GM12878 (cell line): ENCODE measurements around the gene SFT2D2. TPM values are rescaled to one million over a fixed set of nuclear protein-coding genes. Genes with fewer than 3 reads are reported as not detected.

ENCODE experiments used
- ATAC-seq: fragments of 200-7000 bp; cut with Tn5 transposase; 3 replicates; pipeline ENCODE4 v1.9.1; 2020; ENCODE audit warnings: mild to moderate bottlenecking, moderate library complexity
- BruUV-seq: library from RNA; stranded (reverse); fragments of 400-500 nt; replicated peaks from 2 replicates; lab custom pipeline; 2021; lab: Mats Ljungman, UMichigan
- CTCF ChIA-PET: fragments of 300-600 bp; sonication (Branson Sonifier 250); formaldehyde crosslinking; extraction: SDS; loops from one replicate; lab custom pipeline; 2021; ENCODE audit warnings: inconsistent platforms; lab: Yijun Ruan, JAX
- POLR2A ChIA-PET: fragments of 350-600 bp; formaldehyde crosslinking; extraction: SDS; loops from one replicate; lab custom pipeline; 2021; ENCODE audit warnings: inconsistent platforms; lab: Charles Lee
- RAD21 ChIA-PET: fragments of 300-600 bp; sonication (Branson Sonifier 250); formaldehyde crosslinking; loops from one replicate; lab custom pipeline; 2023; ENCODE audit warnings: antibody characterized with exemption; ENCODE audit not compliant: unreplicated experiment; lab: Charles Lee
- SMC1A ChIA-PET: fragments of 300-600 bp; sonication (Branson Sonifier 250); formaldehyde crosslinking; loops from one replicate; lab custom pipeline; 2023; ENCODE audit not compliant: unreplicated experiment, uncharacterized antibody; lab: Charles Lee
- DNase-seq: peaks from one replicate; pipeline ENCODE4 v3.0.0-alpha.2; 2011; ENCODE audit warnings: low read depth, low spot score
- FAIRE-seq: peaks from 3 replicates; lab custom pipeline; 2011; peaks lifted over from hg19 to GRCh38; lab: Jason Lieb, UNC
- H2AFZ ChIP-seq: 2 replicates; pipeline ENCODE4 v1.6.0; 2011; ENCODE audit warnings: low read depth, low read length, control low read depth; ENCODE audit not compliant: control insufficient read depth
- H3K27ac ChIP-seq: 2 replicates; pipeline ENCODE4 v1.5.1; 2011; ENCODE audit warnings: control low read depth; ENCODE audit not compliant: control insufficient read depth, insufficient read depth
- H3K27me3 ChIP-seq, 2 experiments: replicated peaks in 1 of 2; 2 replicates each; pipeline versions ENCODE4 v1.6.0 to v1.6.1; 2011; ENCODE audit warnings: low read length in 1 of 2; ENCODE audit not compliant: control insufficient read depth in 2 of 2, insufficient read depth in 2 of 2
- H3K36me3 ChIP-seq, 2 experiments: 2 replicates each; pipeline ENCODE4 v1.5.1; 2011; ENCODE audit warnings: low read length in 1 of 2; ENCODE audit not compliant: control insufficient read depth in 2 of 2, insufficient read depth in 2 of 2
- H3K4me1 ChIP-seq: 2 replicates; pipeline ENCODE4 v1.6.1; 2011; ENCODE audit warnings: mild to moderate bottlenecking, low read length, moderate library complexity, mixed read lengths; ENCODE audit not compliant: control insufficient read depth, insufficient read depth
- H3K4me2 ChIP-seq: 2 replicates; pipeline ENCODE4 v1.6.0; 2011; ENCODE audit warnings: control low read depth; ENCODE audit not compliant: control insufficient read depth, insufficient read depth
- H3K4me3 ChIP-seq: fragments of 200-600 bp; sonication (generic); 2 replicates; pipeline ENCODE4 v1.5.1; 2016
- H3K79me2 ChIP-seq: 2 replicates; pipeline ENCODE4 v1.6.0; 2011; ENCODE audit warnings: low read length; ENCODE audit not compliant: control insufficient read depth, insufficient read depth
- H3K9ac ChIP-seq: 2 replicates; pipeline ENCODE4 v1.8.0; 2011; ENCODE audit warnings: low read length, control low read depth, mixed read lengths; ENCODE audit not compliant: control insufficient read depth, insufficient read depth
- H3K9me3 ChIP-seq: replicated peaks from 3 replicates; pipeline ENCODE4 v1.5.1; 2011; ENCODE audit warnings: mild to moderate bottlenecking, low read length; ENCODE audit not compliant: control insufficient read depth, insufficient read depth
- H4K20me1 ChIP-seq: 2 replicates; pipeline ENCODE4 v1.6.0; 2011; ENCODE audit not compliant: control insufficient read depth, insufficient read depth
- CUX1 ChIP-seq: IDR thresholded peaks from 2 replicates; pipeline ENCODE4 v1.6.1; 2012; ENCODE audit warnings: improper control_type of control experiment, low read depth, low read length; ENCODE audit not compliant: insufficient replicate concordance
- EGR1 ChIP-seq, 2 experiments: IDR thresholded peaks; 1 replicate in 1 of 2; 2 replicates in 1 of 2; pipeline ENCODE4 v1.6.1; 2011 to 2012; ENCODE audit warnings: low read depth in 2 of 2, low read length in 2 of 2, borderline replicate concordance in 1 of 2, mild to moderate bottlenecking in 1 of 2, moderate library complexity in 1 of 2
- HDAC6 ChIP-seq: fragments of 200-600 bp; sonication (generic); IDR thresholded peaks from one replicate; pipeline ENCODE4 v1.8.0; 2017; ENCODE audit warnings: antibody characterized with exemption; ENCODE audit not compliant: unreplicated experiment
- JUND ChIP-seq: IDR thresholded peaks from 2 replicates; pipeline ENCODE4 v1.6.1; 2012; ENCODE audit warnings: low read depth, mild to moderate bottlenecking, low read length, improper control_type of control experiment, moderate library complexity
- MTA3 ChIP-seq: IDR thresholded peaks from 2 replicates; pipeline ENCODE4 v1.6.1; 2012; ENCODE audit warnings: low read length, inconsistent platforms, borderline replicate concordance
- MYB ChIP-seq: fragments of 150-350 bp; IDR thresholded peaks from 2 replicates; pipeline ENCODE4 v1.6.1; 2014; ENCODE audit warnings: mild to moderate bottlenecking, low read depth, low read length, borderline replicate concordance
- SMARCA5 ChIP-seq: fragments of 450-650 bp; IDR thresholded peaks from 2 replicates; pipeline ENCODE4 v1.6.1; 2017; ENCODE audit warnings: mild to moderate bottlenecking
- USF2 ChIP-seq: IDR thresholded peaks from 2 replicates; pipeline ENCODE4 v1.6.1; 2011; ENCODE audit warnings: low read depth, low read length, improper control_type of control experiment, borderline replicate concordance
- ZSCAN29 ChIP-seq: fragments of 450-650 bp; IDR thresholded peaks from 2 replicates; pipeline ENCODE4 v1.6.1; 2017; ENCODE audit warnings: mild to moderate bottlenecking, moderate library complexity
- WGBS: methylation state at CpG from one replicate; pipeline ENCODE4 v1.1.6; 2016; ENCODE audit warnings: low lambda C conversion rate; ENCODE audit not compliant: insufficient replicate concordance, insufficient coverage; ENCODE audit errors: missing lambda C conversion rate; 5-methylcytosine and 5-hydroxymethylcytosine counted together
- in situ Hi-C: fragments of 300-500 bp; cut with MboI; formaldehyde crosslinking; loops from 9 replicates; pipeline ENCODE4 v1.14.3; 2018; ENCODE audit warnings: mixed read lengths
- intact Hi-C: fragments of 100-400 bp; cut with micrococcal nuclease; formaldehyde crosslinking; loops from one replicate; pipeline ENCODE4 v1.14.2; 2022; ENCODE audit not compliant: unreplicated experiment
- polyA plus RNA-seq, 11 experiments: library from polyadenylated mRNA; depleted of rRNA in 4 of 11; unstranded in 6 of 11; stranded (reverse) in 5 of 11; fragments of >200 nt; fragmentation: Nextera tagmentation in 4 of 11; fragmentation: Illumina TruSeq in 1 of 11; extraction: Ambion mirVana in 4 of 11; extraction: Trizol in 1 of 11; gene quantifications; 1 replicate in 1 of 11; 2 replicates in 10 of 11; pipeline versions ENCODE4 v1.2.1 to v1.2.3, GENCODE V29; 2011 to 2016; ENCODE audit warnings: inconsistent platforms in 2 of 11, missing spikeins in 2 of 11, low read depth in 1 of 11
- total RNA-seq, 4 experiments: library from RNA; depleted of rRNA in 3 of 4; stranded (reverse); fragments of >200 nt in 3 of 4; fragmentation: Illumina TruSeq in 1 of 4; extraction: Trizol in 1 of 4; gene quantifications; 2 replicates each; pipeline versions ENCODE4 v1.2.1 to v1.2.3, GENCODE V29; 2013 to 2021

SFT2D2 gene
- total and polyA plus RNA-seq, 10 of the 15 experiments (the other 5 are each of a cell fraction or from before 2014, with no cell fraction given), result 5.6 to 49.6 (median 24.9) TPM

GRCh38 chr1:168235937-168236336, 10.1 kb downstream of the SFT2D2 start:
- Histone ChIP-seq H3K4me3 (no peak overlapping the region), H3K27ac (no peak overlapping the region), H3K4me1 (no peaks in the 10 kb centered on the region; the same call in 1 of the 2 replicates), H3K4me2 (no peak overlapping the region), H4K20me1 (peaks cover 6% of the 10 kb centered on the region; the same call in 1 of the 2 replicates), H2AFZ (no peak overlapping the region), H3K27me3 (no peaks in the 10 kb centered on the region), H3K36me3 (peaks cover 23 to 57% of the 10 kb centered on the region in 2 experiments), H3K9me3 (no peaks in the 10 kb centered on the region), H3K9ac (no peak overlapping the region), H3K79me2 (peaks cover 21% of the 10 kb centered on the region)
- ChIA-PET CTCF (interaction anchor here (0.7 to 3.4 kb wide), 39 partner anchors 10 to 1112 kb away, joined by 3 to 38 read pairs (median 5); partner anchors contain the start of genes SFT2D2 and TBX19), SMC1A (interaction anchor here (0.6 to 2.8 kb wide), 24 partner anchors 10 to 616 kb away, joined by 3 to 32 read pairs (median 4); partner anchors contain the start of gene SFT2D2), POLR2A (interaction anchor here (0.7 to 0.9 kb wide), 2 partner anchors 56 to 65 kb away, joined by 3 to 4 read pairs; no protein-coding TSS in a partner anchor), RAD21 (interaction anchor here (0.5 to 2.8 kb wide), 9 partner anchors 10 to 1113 kb away, joined by 3 to 20 read pairs (median 8); partner anchors contain the start of gene SFT2D2)
- no peak for FAIRE-seq
- TF ChIP-seq SMARCA5 (no peak), JUND (no peak), USF2 (no peak), MYB (no peak), MTA3 (no peak), ZSCAN29 (no peak), CUX1 (no peak), EGR1 (IDR thresholded peaks at IDR 0.05; ENCODE audit: borderline replicate concordance in 1 of 2, low read depth in 2 of 2, low read length in 2 of 2) (no peak), HDAC6 (no peak)
- intact Hi-C loops (loop anchor here (5.0 kb wide), 1 partner anchor 106 kb away; no protein-coding TSS in a partner anchor), in situ Hi-C loops (no loop called here)
- WGBS, result 100% methylated on average over 3 of the region's 3 CpGs
- no peak for DNase-seq
- BruUV-seq, result no TSS peak
- ATAC-seq, result no peak
